Peyer's patch (tissue), 4 donors: ENCODE results near the gene NAP1L4. TPM values are rescaled to one million over a fixed set of nuclear protein-coding genes. Genes with fewer than 3 reads are reported as not detected.
A peak's percentile ranks its signal among the peaks of the same experiment; 100 is the strongest.
"Not testable (repeated sequence)": the region's sequence is repeated elsewhere in the genome, so short reads cannot be mapped to it uniquely, and the experiment has no call there.

Source experiments
- DNase-seq, 3 donors: peaks; one replicate each; pipeline ENCODE4 v3.0.0-alpha.2; 2017 to 2019
- H3K27ac ChIP-seq, 4 donors: fragments of 200-600 bp; sonication (generic); one replicate each; pipeline ENCODE4 v1.5.1; 2016 to 2019
- H3K27me3 ChIP-seq, 2 donors: fragments of 200-600 bp; sonication (generic); one replicate each; pipeline ENCODE4 v1.5.1; 2019
- H3K36me3 ChIP-seq, 3 donors: fragments of 200-600 bp; sonication (generic); one replicate each; pipeline ENCODE4 v1.5.1; 2016 to 2019
- H3K4me1 ChIP-seq, 4 donors: fragments of 200-600 bp; sonication (generic); one replicate each; pipeline ENCODE4 v1.5.1; 2016 to 2019
- H3K4me3 ChIP-seq, 4 donors: fragments of 200-600 bp; sonication (generic); 1 replicate in 3 of 4; 2 replicates in 1 of 4; pipeline ENCODE4 v1.5.1; 2016 to 2019; ENCODE audit warnings: mild to moderate bottlenecking in 1 of 4
- H3K9me3 ChIP-seq, 4 donors: fragments of 200-600 bp; sonication (generic); one replicate each; pipeline ENCODE4 v1.5.1; 2016 to 2019; ENCODE audit warnings: mild to moderate bottlenecking in 1 of 4
- CTCF ChIP-seq, 6 experiments: fragments of 450-650 bp in 4 of 6; fragments of 200-600 bp in 2 of 6; sonication (generic) in 1 of 6; IDR thresholded peaks; one replicate each; pipeline ENCODE4 v1.5.1; 2017 to 2019; ENCODE audit warnings: antibody characterized with exemption in 6 of 6, mild to moderate bottlenecking in 3 of 6, moderate library complexity in 1 of 6
- POLR2A ChIP-seq, 2 donors: fragments of 450-650 bp; IDR thresholded peaks; one replicate each; pipeline ENCODE4 v1.5.1; 2017; ENCODE audit warnings: antibody characterized with exemption in 2 of 2, mild to moderate bottlenecking in 2 of 2, moderate library complexity in 2 of 2
- total RNA-seq, 4 donors: library from RNA; depleted of rRNA; stranded (reverse); fragments of >200 nt; gene quantifications; one replicate each; pipeline ENCODE4 v1.1.0, GENCODE V29; 2016

Gene NAP1L4
- total RNA-seq, 4 donors from 2014 or later, result 87.6 to 177 (median 119) TPM

- Histone ChIP-seq H3K9me3 (no peaks in the 10 kb centered on the region), H3K27me3 (no peaks in the 10 kb centered on the region), H3K27ac (peak overlapping the region in 3 of 4 donors; percentile 69 to 94 (median 94)), H3K36me3 (peaks cover 0 to 20% (median 0%) of the 10 kb centered on the region in 3 donors), H3K4me3 (no peak overlapping the region), H3K4me1 (peaks cover 4 to 50% (median 14%) of the 10 kb centered on the region in 4 donors)
- no peak for TF ChIP-seq CTCF (IDR thresholded peaks at IDR 0.05)
- peak in 1 of 3 donors; percentile 65 for DNase-seq
These were observed 80.9 kb downstream of the NAP1L4 start for GRCh38 chr11:2911088-2911784.

- Histone ChIP-seq H3K4me1 (peaks cover 4 to 50% (median 14%) of the 10 kb centered on the region in 4 donors), H3K27me3 (no peaks in the 10 kb centered on the region)
- no peak for TF ChIP-seq CTCF (IDR thresholded peaks at IDR 0.05)
- no peak for TF ChIP-seq POLR2A (IDR thresholded peaks at IDR 0.05)
These were observed 81.7 kb downstream of the NAP1L4 start for GRCh38 chr11:2910401-2910955.

GRCh38 chr11:2909133-2909902, 82.8 kb downstream of the NAP1L4 start:
- H3K27me3 ChIP-seq, result no peaks in the 10 kb centered on the region
- no peaks in the 10 kb centered on the region for H3K9me3 ChIP-seq
- TF ChIP-seq CTCF (IDR thresholded peaks at IDR 0.05), result no peak
- TF ChIP-seq POLR2A (IDR thresholded peaks at IDR 0.05), result no peak
- H3K27ac ChIP-seq, result no peak overlapping the region
- peaks cover 4 to 56% (median 14%) of the 10 kb centered on the region in 4 donors for H3K4me1 ChIP-seq
- H3K36me3 ChIP-seq, result peaks cover 0 to 20% (median 0%) of the 10 kb centered on the region in 3 donors
- H3K4me3 ChIP-seq, result no peak overlapping the region
- no peak for DNase-seq

More at GRCh38 chr11:2910401-2910955, 81.7 kb downstream of the NAP1L4 start:
- Histone ChIP-seq H3K27ac (peak overlapping the region in 1 of 4 donors; percentile 94), H3K4me3 (no peak overlapping the region), H3K9me3 (no peaks in the 10 kb centered on the region), H3K36me3 (peaks cover 0 to 20% (median 0%) of the 10 kb centered on the region in 3 donors)
- no peak for DNase-seq

- peaks cover 0 to 57% (median 7%) of the 10 kb centered on the region in 4 donors for H3K4me1 ChIP-seq
- H3K9me3 ChIP-seq, result no peaks in the 10 kb centered on the region
- peaks cover 0 to 20% (median 0%) of the 10 kb centered on the region in 3 donors for H3K36me3 ChIP-seq
- no peaks in the 10 kb centered on the region for H3K27me3 ChIP-seq
- no peak overlapping the region for H3K4me3 ChIP-seq
- TF ChIP-seq POLR2A (IDR thresholded peaks at IDR 0.05) (no peak), CTCF (IDR thresholded peaks at IDR 0.05) (no peak)
- H3K27ac ChIP-seq, result no peak overlapping the region
- no peak for DNase-seq
These were observed 84.0 kb downstream of the NAP1L4 start for GRCh38 chr11:2908130-2908529.

GRCh38 chr11:2905299-2905698, 86.8 kb downstream of the NAP1L4 start:
- peak overlapping the region in 1 of 4 donors; percentile 5 for H3K4me3 ChIP-seq
- H3K27ac ChIP-seq, H3K9me3 ChIP-seq, H3K27me3 ChIP-seq, DNase-seq: not testable (repeated sequence)
- peaks cover 0 to 46% (median 11%) of the 10 kb centered on the region in 4 donors for H3K4me1 ChIP-seq
- peaks cover 0 to 16% (median 0%) of the 10 kb centered on the region in 3 donors for H3K36me3 ChIP-seq
